GM12892 (cell line): ENCODE results near the gene S100A4.

Experiments
- POLR2A ChIP-seq: IDR thresholded peaks from 2 replicates; pipeline ENCODE4 v1.6.1; 2011; ENCODE audit warnings: low read depth, low read length, control low read depth
- POLR2AphosphoS5 ChIP-seq: IDR thresholded peaks from 2 replicates; pipeline ENCODE4 v1.6.1; 2011; ENCODE audit warnings: low read depth, low read length, control low read depth
- TAF1 ChIP-seq: IDR thresholded peaks from 2 replicates; pipeline ENCODE4 v1.6.1; 2011; ENCODE audit warnings: low read depth, mild to moderate bottlenecking, control low read depth, low read length, borderline replicate concordance

GRCh38 chr1:153546796-153547559 lies 1.4 kb upstream of the S100A4 start:
- TF ChIP-seq POLR2A (no peak), POLR2AphosphoS5 (no peak), TAF1 (no peak)
